GM21737 (cell line): Measurements from ENCODE around the gene NATD1.
"Not testable (repeated sequence)": the region's sequence is repeated elsewhere in the genome, so short reads cannot be mapped to it uniquely, and the experiment has no call there.

ENCODE experiments used
- ATAC-seq: cut with Tn5 transposase; IDR thresholded peaks from one replicate; pipeline ENCODE4 v1.9.1; 2021; ENCODE audit warnings: mild to moderate bottlenecking, moderate library complexity; ENCODE audit not compliant: unreplicated experiment

NATD1 gene

GRCh38 chr17:21247552-21248258 is 5.5 kb downstream of the NATD1 start:
- no peak for ATAC-seq

- no peak for ATAC-seq
These were observed 6.5 kb downstream of the NATD1 start for GRCh38 chr17:21246698-21247097.

- ATAC-seq = no peak
These were observed 7.5 kb downstream of the NATD1 start for GRCh38 chr17:21245639-21246084.

GRCh38 chr17:21243516-21244303 is 9.5 kb downstream of the NATD1 start:
- ATAC-seq = no peak

DNA sequence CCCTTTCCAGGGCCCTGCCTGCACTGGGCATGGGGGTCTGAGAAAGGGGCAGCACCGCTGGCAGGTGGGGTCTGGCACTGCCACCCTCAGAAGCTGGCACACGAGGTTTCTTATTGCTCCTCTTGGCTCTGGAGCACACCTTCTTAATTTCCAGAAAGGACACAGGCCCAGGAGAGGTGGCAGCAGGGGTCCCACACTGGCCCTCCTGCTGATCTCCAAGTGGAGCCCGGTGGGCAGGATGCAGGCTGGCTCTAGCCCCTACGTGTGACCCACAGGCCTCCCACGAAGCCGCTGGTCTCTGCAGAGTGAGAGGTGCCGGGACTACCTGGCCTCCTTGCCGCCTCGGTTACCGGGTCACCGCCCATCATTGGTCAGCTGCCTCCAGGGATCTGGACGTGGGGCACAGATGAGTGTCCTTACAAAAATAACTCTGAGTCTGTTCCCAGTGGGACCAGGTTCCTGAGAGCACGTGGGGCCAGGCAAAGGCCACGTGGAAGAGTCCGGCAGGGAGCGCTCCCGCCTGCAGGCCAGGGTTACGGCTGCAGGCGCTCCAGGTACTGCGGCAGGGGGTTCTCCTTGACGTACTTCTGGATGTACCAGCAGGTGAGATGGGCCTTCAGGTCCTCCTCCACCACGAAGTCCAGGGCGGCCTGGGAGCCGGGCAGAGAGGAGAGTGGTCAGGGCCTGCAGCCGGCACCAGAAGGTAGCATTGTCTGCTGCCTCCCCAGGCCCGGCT is 10.3 kb downstream of the NATD1 start:
- no peak for ATAC-seq

GRCh38 chr17:21242026-21242697 is 11.0 kb downstream of the NATD1 start:
- ATAC-seq = no peak

DNA sequence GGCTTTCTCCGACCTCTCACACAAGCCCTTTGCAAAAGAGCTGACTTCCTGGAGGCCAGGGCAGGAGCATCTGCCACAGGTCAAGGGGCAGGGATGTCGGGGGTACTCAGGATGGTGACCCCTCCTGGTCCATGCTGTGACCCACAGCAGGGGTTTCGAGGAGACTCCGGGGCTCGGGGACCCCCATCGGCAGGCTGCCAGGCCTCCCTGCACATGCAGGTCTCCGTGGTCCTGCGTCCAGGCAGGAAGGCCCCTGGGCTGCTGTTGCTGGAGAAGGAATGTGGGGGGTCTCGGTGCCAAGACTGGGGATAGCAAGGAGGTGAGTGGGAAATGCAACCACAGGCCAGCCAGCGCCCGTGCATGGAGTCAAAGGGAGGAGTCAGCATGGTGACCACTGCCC is 11.6 kb downstream of the NATD1 start:
- no peak for ATAC-seq

DNA sequence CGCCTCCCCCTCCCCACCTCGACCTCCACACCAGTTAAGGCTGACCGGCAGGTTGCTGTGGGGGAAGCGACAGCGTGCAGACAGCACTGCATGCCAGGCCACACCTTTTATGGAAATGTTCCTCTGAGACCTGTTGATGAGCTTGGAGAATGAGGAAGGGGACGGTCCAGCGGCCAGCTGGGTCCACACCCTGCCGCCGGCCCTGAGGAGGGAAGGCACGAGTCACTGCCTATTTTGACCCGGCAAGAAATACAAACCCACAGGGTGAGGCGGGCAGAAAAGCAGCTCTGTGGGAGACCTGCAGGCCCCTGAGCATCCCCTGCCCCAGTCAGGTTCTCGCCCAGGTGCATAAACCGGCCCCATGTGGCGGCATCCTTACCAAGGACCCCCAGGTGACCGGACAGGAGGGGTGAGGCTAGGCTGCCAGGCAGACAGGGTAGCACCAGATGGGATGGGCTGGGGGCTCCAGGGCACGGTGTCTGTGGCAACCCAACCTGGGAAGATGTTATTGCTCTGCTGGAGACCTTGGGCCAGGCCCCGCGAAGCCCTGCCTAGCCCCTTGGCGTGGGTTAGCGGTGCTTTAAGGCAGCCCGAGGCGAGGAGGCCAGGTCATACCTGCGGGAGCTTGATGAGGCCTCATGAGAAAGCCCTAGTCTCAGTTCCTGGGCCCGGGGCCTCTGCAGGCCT is 12.7 kb downstream of the NATD1 start:
- no peak for ATAC-seq

DNA sequence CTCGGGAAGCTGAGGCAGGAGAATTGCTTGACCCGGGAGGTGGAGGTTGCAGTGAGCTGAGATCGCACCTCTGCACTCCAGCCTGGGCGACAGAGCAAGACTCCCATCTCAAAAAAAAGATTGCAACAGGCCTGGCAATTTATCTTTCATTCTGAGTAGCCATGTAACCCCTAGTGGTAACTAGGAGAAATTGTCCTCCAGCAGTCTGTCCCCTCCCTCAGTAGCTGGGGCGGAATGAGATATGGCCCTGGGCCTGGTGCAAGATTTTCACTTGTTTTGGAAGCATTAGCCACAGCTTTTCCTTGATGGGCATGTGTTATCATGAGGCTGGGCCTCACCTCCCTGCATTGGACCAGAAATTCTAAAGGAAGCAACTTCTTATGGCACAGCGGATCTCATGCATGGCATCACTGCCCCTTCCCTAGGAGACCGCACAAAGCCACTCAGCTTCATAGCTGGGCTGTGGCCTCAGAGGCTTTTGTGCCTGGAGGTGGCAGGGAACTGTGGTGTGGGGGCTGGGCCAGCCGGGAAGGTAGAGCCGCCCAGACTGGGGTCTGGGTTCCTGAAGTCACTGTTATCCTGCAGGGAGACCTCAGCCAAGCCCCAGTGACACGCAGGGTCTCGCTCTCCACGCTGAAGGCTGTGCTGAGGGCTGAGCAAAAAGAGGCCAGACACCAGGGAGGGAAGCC is 13.4 kb downstream of the NATD1 start:
- no peak for ATAC-seq

- no peak for ATAC-seq
These were observed 17.3 kb downstream of the NATD1 start for GRCh38 chr17:21235921-21236320.

GRCh38 chr17:21233581-21234347 is 19.4 kb downstream of the NATD1 start:
- no peak for ATAC-seq

GRCh38 chr17:21232033-21232749 is 21.0 kb downstream of the NATD1 start:
- ATAC-seq = no peak

GRCh38 chr17:21231533-21231932 is 21.7 kb downstream of the NATD1 start:
- no peak for ATAC-seq

GRCh38 chr17:21228845-21229244 is 24.4 kb downstream of the NATD1 start:
- ATAC-seq = no peak

DNA sequence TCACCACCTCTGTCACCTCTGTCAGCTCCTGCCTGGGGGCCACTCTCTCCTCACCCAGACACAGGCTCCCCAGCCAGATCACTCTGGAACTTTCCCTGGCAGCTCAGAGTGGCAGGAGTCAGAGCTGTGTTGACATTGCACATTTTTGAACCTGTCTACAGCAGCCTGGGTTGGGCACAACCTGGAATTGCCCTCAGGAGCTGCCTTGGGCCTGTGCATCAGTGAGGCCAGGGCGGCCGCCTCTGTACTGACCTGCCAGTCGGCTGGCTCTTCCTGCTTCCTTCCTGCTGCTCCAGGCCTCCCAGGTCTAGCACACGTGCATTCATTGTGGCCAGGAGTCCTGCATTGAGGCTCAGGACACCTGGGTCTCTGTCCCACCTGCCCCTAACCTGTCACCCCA is 25.1 kb downstream of the NATD1 start:
- ATAC-seq = no peak

DNA sequence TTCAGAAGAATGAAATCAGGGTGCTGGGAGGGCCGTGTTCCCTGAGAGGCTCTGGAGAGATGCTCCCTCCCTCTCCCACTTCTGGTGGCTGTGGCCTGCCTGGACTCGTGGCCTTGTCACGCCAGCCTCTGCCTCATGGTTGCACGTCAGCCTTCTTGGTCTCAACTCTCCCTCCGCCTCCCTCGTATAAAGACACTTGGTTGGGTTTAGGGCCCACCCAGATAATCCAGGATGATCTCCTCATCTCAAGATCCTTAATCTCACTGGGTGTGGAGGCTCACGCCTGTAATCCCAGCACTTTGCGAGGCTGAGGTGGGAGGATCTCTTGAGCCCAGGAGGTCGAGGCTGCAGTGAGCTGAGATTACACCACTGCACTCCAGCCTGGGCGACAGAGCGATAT is 25.9 kb downstream of the NATD1 start:
- ATAC-seq = not testable (repeated sequence)

DNA sequence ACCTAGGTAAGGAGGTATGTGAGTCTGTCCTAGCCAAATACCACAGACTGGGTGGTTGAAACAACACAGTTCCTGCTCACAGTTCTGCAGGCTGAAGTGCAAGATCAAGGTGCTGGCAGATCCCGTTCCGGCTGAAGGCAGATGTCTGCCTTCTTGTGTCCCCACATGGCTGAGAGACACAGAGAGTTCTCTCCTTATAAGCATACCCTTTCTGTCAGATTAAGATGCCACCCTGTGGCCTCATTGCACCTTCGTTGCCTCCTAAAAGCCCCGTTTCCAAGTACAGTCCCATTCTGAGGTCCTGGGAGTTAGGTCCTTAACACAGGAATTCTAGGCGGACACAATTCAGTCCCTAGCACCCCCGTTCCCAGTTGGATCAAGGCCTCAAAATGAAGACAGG is 30.1 kb downstream of the NATD1 start:
- no peak for ATAC-seq

DNA sequence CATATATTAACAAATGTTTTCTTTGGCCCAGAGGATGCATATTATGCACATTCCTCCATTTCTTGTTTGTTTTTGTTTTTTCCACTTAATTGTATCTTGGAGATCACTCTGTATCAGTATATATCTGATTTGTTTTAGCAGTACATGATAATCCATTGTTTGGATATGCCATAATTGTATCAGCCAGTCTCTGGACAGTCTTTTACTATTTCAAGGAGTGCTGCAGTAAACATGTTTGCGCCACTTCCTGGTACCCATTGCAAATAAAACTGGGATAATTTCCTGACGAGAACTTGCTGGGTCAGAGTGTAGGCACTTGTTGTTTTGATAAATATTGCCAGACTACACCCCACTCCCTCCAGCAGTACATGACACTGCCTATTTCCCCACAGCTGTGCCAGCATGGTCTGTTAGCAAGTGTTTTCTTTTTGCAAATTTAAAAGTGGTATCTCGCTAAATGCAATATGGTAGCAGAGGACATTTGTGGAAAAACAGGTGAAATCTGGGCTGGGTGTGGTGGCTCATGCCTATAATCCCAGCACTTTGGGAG is 34.3 kb downstream of the NATD1 start:
- ATAC-seq = no peak
